ENCODE measurements around the gene GLRX. TPM values are rescaled to one million over a fixed set of nuclear protein-coding genes. Genes with fewer than 3 reads are reported as not detected.

The GLRX gene
- total RNA-seq, 1 experiment from 2014 or later, result 6.5 TPM

DNA sequence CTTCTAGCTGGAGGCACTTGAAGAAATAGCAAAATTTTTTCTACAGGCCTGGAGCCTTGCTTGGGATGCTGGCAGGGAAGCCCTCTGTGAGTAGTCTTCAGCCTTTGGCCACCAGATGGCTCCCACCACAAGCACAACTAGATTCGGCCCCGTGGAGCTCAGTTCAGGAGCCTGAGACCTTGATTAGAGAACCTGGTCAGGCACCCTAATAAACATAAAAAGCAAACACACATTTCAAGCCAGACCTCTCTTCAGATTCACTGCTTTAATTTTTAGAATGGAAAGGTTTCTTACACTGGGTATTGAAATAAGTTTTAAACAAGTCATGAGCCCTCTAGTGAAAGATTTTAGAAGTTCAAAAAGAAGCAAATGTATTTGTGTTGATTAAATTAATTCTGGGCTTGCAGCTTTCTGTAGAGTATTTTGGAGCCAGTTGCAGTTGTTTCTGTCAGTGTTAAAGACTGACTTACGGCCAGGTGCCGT is 41.4 kb downstream of the GLRX start:
- DNase-seq (ENCODE audit: low spot score), result peak; percentile 92

DNA sequence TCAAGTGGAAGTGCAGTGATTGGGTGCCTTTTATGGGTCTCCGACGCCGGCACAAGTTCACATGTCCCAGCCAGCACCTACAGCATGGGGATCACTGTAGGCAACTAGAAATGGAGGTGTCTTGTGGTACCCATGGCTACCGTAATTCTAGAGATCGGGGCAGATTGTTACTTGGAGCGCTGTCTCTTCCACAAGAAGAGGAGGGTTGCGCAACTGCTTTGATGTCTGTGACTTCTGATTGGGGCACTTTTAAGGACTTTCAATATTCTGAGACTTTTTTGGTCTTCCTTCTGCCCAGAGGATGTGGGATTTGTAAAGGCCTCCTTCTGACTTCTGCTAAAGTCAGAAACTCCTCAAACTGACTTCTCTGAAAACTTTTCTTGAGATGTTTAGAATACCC is 41.9 kb downstream of the GLRX start:
- no peak for DNase-seq (ENCODE audit: low spot score)

DNA sequence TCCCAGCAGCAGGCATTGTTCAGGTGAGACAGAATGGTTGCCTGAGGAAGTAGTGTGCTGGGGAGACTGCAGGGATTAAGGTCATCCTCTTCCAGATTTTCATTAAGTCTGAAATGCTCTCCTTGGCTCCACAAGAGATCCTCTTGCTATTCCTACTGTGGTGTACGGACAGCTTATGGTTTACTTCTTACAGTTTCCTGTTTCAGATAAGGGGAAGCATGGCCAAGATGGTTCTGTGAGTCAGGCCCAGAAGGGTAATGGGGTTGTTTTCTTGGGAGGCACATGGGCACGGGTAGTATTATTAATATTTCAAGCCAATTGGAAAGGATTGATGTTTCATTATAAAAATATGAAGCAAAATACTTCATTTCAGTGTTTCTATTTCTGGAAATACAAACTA is 42.9 kb downstream of the GLRX start:
- no peak for DNase-seq (ENCODE audit: low spot score)

DNA sequence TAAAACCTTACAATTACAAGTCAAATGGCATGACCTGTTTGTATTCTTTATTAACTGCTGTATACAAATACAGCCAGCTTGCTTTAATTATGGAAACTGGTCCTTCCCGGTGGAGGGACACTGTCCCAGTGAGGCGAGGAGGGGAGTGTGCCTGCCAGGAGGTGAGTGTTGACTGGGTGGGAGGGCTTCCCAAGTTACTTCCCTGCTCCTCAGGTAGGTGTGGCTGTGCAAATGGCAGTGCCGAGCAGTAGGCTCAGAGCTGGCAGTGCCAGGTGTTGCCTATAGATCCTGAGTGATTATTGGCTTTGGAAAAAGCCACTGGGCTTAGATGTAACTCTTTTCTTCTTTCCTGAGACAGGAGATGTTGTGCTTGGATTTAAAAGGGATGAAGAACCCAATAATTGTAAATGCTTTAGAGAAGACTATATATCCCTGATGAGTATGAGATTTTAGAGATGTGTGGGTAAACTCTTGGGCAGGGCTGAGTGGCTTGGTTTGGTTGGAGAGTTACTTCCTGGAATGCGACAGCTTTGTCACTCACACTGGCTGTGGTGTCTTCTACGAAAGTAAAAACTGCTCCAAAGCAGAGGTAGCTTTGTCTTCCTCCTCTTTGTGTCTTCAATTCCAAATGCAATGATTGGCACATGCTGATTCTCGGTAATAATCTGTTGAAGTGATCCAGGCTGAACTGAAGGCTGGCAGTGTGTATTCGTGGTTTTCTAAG is 43.7 kb downstream of the GLRX start:
- no peak for DNase-seq (ENCODE audit: low spot score)

DNA sequence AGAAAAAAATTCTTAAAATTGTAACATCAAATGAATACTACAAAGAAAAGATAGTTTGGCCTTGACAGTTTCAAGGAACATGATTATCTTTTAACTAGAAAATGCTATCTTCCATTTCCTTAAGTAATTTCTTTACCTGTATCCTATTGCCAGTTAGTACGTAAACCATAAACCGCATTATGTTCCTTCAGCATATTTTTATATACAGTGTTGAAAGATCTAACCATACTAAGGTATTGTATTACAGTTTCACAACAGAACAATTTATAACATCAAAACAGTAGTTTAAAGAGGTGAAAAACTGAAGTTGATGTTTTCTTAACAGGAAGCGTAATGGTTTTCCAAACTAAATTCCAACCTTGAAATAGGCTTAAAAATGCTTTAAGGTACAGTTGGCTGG is 45.1 kb downstream of the GLRX start:
- DNase-seq (ENCODE audit: low spot score), result no peak

DNA sequence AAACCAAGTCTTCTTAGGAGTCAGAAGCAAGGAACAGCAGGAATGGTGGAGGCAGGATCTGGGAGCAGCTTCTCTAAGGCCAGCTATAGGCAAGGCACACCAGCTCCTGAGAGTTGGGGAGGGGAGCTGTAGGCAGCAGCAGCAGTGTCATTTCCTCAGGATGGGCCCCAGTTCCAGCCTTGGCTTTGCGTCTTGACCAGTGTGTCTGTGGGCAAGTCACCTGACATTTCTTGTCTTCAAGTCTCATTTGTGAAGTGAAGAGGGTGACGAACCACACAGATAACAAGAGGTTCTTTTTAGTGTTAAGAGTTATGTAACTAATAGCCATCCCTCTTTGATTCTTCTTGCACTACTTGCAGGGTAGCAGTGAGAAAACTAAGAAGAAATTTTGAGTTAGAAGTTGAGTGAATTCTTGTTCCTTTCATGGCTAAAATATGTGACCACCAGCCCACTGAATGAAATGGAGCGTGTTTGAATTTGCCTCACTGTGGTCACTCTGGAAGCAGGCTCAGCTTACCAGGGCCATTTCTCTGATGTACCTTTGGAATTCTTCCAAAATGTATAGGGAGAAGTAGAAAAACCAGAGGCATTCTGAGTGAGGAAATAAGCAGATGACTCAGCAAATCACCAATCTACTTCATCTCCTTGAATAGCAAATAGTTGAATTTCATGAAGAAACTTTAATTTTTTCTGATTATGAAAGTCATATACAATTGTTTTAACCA is 49.0 kb downstream of the GLRX start:
- DNase-seq (ENCODE audit: low spot score), result peak; percentile 21

DNA sequence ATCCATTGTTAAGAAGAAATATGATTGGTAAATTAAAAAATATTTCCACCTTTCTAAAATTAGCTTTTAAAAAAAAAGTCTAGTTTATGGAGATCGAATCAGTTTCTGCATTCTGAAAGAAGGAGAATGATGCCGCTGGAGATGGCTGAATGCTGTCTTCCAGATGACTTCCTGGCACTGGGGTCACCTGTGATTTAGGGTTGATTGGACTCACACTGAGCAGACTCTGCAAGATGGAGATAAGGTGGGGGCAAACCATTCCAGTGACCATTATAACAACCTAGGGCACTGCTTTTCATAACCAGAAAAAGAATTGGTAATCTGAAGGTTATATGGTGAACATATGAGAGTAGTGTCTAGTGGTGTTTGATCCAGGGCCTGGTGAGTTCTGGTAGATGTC is 50.6 kb downstream of the GLRX start:
- DNase-seq (ENCODE audit: low spot score), result no peak

DNA sequence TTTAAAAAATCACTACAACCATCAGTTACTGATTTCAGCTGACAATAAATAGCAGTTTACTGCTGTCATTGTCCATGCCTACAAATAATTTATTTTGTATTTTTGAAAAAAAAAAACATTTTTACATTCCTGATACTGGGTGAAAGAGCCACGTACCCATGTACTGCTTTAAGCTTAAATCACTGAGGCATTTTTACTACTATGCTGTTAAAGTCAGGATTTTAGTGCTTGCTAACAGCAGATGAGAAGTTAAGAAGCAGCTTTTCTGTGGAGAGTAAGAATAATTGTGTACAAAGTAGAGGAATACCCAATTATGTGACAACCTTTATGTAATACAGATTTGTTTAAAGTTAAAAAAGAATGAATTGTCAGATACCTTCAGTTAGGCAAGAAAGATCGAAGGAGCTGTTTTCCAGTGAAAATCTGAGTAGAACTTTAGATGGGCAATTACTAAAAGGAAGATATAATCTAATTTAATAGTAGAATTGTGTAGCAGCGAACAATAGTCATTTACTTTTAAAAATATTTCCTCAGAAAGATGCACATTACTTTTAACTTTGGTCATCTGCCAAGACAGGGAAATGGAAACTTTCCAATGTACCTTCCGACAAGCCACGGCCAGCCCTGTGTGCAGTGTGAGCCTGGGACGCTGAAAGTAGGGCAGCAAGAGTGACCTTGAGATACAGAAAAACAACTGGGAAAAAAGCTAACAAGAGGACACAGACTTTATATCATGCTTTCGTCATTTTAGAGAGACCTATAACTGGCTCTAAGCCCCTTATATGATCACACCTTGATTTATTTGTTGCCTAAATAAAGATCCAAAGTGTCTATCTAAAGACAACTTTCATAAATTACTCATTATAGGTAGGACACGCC is 51.5 kb downstream of the GLRX start:
- no peak for DNase-seq (ENCODE audit: low spot score)

DNA sequence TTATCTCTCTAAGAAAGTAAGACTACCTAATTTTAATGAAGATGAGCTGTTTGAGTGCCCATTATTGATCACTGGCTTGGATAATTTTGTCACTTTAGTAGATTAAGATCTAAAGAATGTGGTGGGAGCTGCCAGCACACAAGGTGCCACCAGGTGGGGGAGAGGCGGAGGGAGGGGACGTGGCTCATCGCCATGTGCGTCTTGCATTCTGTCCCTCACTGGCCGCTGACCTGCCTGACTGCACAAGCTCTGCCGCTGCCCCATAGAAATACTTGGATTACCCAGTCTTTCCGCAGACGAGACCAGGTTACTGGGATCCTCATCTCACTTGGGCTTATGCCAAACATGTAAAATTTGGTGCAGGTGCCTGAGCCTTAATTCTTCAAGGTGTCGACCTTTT is 53.8 kb downstream of the GLRX start:
- no peak for DNase-seq (ENCODE audit: low spot score)

DNA sequence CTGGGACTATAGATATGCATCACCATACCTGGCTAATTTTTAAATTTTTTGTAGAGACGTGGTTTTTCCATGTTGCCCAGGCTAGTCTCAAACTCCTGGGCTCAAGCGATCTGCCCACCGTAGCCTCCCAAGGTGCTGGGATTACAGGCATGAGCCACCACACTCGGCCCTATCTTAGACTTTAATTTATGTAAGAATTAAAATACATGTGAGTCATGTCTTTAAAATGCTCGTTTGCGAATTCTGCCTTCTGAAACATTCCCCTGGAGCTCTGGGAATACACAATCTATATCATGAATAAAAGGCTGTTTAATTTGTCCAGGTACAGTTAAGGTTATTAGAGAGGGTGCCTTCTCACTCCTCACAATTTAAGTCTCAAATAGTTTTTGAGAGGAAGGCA is 58.6 kb downstream of the GLRX start:
- no peak for DNase-seq (ENCODE audit: low spot score)

Other genes with a start within 250 kb of the GLRX start
- not detected in 2 replicates for gene GPR150, start 202.6 kb downstream of the GLRX start, total RNA-seq (2014; rRNA removed; shearing (Covaris generic))
- gene RFESD, start 175.9 kb downstream of the GLRX start, total RNA-seq (2014; rRNA removed; shearing (Covaris generic)), result 0.03 TPM in 1 of 2 replicates, not detected in the other
- gene SPATA9, start 139.7 kb downstream of the GLRX start, total RNA-seq (2014; rRNA removed; shearing (Covaris generic)), result not detected in 2 replicates
- gene RHOBTB3, start 91.4 kb downstream of the GLRX start, total RNA-seq (2014; rRNA removed; shearing (Covaris generic)), result 69.3 and 72.5 TPM in 2 replicates
- gene ELL2, start 139.1 kb upstream of the GLRX start, total RNA-seq (2014; rRNA removed; shearing (Covaris generic)), result 15.4 and 21.7 TPM in 2 replicates

Data from HT-29 (cell line).